NCI-H2107 treated with DMSO at 0.1 percent for 48 hours (cell line): ENCODE data around the gene SLC30A7.
"Not testable (repeated sequence)": the region's sequence is repeated elsewhere in the genome, so short reads cannot be mapped to it uniquely, and the experiment has no call there.

Source experiments
- DNase-seq: peaks from one replicate; lab custom pipeline; 2025; ENCODE audit not compliant: unreplicated experiment; lab: John Stamatoyannopoulos, UW

Gene SLC30A7

DNA sequence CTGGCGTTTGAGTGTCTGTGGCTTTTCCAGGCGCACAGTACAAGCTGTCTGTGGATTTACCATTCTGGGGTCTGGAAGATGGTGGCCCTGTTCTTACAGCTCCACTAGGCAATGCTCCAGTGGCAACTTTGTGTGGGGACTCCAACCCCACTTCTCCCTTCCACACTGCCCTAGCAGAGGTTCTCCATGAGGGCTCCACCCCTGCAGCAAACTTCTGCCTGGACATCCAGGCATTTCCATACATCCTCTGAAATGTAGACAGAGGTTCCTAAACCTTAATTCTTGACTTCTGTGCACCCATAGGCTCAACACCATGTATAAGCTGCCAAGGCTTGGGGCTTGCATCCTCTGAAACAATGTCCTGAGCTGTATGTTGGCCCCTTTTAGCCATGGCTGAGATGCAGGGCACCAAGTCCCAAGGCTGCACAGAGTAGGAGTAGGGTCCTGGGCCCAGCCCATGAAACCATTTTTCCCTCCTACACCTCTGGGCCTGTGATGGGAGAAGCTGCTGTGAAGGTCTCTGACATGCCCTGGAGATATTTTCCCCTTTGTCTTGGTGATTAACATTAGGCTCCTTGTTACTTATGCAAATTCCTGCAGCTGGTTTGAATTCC is 5.9 kb upstream of the SLC30A7 start:
- DNase-seq, result not testable (repeated sequence)

DNA sequence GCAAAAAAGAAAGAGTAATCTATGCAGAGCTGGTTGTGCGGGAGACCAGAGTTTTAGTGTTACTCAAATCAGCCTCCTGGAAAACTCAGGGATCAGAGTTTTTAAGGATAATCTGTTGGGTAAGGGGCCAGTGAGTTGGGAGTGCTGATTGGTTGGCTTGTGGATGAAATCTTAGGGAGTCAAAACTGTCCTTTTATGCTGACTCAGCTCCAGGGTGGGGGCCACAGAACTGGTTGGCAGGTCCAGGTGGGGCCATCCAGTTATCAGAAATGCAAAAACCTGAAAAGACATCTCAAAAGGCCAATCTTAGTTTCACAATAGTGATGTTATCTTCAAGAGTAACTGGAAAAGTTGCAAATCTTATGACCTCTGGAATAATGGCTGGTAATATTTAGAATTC is 4.5 kb upstream of the SLC30A7 start:
- DNase-seq, result no peak

DNA sequence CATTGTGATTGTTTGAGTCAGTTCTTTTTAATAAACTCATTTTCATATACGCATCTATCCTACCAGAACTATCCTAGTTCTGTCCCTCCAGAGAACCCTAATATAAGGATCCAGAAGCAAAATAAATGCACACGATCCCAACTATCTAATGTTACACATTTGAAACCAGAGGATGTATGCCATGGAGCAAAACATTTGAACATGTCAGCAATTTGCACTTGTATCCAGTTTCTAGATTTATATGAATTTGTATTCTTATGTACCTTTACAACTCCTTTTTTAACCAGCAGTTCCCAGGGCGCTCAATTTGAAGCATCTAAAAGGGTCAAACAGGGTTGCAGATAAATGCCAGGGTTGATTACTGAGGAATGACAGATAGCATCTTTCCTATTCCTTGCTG is 3.3 kb upstream of the SLC30A7 start:
- DNase-seq, result no peak

GRCh38 chr1:100893718-100894117 is 2.2 kb upstream of the SLC30A7 start:
- DNase-seq, result no peak

DNA sequence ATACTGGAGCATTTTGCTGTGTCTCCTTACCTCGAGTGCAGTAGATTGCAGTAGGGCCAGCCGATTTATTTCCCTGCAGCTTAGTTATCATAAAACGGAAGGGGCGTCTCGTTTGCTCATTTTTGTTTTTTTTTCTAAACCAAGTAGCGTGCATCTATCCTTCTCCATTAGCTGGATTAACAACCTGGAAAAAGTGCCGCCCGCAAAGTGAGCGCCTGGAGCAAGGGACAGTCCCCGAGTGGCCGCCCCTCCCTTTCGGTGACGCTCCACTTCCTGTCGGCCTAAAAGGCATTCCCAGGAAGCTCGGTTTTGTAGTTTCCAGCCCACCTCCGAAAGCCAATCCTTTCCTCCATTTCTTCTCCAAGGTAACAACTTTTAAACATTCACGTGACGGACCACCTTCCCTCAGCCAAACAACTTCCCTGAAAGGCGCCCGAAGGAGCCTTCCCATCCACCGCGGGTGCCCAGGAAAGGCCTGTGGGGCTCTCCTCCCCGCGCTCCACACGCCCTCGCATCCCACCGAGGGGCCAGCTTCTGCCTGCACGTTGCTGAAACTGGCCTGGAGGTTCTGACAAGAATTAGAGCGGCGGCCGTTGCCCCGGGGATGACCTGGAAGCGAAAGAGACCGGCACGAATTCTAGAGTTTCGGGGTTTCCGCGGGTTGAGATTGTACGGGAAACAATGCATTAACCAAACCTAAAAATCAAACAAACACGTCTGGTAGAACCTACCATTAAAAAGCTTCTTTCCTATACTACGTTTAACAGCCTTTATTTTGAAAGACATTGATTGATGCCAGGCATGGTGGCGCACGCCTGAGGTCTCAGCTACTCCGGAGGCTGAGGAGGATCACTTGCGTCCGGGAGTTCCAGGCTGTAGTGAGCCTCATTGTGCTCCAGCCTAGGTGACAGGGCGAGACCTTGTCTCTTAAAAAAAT is 1.0 kb upstream of the SLC30A7 start, which contains the start of gene EXTL2:
TSS of gene EXTL2 (minus strand) at position 240 of the 937 bp plus-strand sequence. CDS start 6,085 bp downstream, outside the sequence.
- peak; percentile 94 for DNase-seq

DNA sequence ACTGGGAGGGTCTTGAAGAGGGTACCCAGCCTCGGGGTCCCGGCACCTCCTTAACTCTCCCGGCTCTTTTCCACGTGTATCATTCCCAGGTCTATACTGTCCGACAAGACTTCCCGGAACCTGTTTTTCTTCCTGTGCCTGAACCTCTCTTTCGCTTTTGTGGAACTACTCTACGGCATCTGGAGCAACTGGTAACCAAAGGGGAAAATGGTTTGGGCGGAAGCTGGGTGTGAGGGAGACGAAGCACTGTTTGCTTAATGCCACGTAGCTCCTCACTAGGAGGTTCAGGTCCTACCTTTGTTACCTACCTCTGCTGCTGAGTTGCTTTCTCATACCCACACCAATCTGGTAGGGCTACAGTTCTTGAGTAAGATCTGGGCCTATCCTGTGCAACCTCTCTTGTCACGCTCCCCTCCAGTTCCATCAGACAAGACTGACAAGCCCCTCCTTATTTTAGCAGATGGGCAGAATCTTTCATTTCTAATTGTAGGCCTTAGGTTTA is 642 bp downstream of the SLC30A7 start:
- DNase-seq, result peak; percentile 66

- no peak for DNase-seq
These were observed 6.5 kb downstream of the SLC30A7 start for GRCh38 chr1:100902365-100902764.

DNA sequence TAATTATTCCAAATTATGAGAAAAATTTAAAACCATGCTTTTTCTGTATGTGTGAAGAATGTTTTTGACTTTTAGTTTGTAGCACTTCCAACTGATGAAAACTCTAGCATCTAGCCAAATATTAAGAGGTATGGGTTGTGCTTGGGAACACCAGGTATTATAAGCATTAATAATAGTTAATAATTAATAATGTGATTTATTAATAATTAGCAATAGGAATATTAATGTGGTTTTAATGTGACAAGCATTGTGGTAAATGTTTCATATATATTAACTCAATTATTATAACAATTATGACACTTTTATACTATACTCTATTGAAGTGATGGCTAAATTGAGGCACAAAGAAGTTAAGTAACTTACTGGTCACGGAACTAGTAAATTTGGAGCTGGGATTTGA is 7.9 kb downstream of the SLC30A7 start:
- DNase-seq, result no peak

DNA sequence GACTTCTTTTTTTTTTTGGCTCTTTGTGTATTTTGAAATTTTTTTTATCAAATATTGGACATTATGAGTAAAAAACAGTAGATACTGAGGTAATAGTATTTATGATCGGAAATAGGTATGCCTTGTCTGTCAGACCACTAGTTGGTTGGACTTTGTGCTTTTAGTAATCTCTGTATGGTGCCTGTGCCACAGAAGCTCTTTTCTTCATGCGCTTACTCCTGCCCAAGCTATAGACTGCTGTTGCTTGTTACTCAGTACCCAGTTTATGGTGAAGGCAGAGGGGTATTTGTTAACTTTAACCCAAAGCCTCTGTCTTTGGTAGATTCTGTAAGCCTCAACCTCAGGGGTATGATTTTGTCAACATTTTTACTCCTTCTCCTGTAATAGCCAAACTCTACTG is 8.6 kb downstream of the SLC30A7 start:
- DNase-seq, result no peak

GRCh38 chr1:100905181-100905580 is 9.3 kb downstream of the SLC30A7 start:
- DNase-seq, result no peak

DNA sequence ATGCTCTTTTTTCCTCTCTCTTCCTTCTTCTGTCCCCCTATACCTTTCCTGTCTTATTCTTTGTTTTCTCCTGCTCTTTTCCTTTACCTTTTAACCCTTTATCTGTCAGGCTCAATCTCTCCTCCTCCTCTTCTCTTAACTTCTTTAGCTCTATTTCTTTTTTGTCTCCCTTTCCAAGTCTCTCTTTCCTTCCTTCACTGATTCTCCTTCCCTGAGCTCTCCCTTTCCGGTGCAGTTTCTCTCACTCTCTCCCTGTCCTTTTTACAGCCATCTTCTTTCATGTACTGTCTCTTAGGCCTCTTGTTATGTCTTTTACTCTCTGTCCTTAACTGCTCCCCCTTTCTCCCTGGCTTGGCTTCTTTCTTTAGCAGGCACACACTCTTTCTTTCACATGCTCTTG is 12.0 kb downstream of the SLC30A7 start:
- no peak for DNase-seq

DNA sequence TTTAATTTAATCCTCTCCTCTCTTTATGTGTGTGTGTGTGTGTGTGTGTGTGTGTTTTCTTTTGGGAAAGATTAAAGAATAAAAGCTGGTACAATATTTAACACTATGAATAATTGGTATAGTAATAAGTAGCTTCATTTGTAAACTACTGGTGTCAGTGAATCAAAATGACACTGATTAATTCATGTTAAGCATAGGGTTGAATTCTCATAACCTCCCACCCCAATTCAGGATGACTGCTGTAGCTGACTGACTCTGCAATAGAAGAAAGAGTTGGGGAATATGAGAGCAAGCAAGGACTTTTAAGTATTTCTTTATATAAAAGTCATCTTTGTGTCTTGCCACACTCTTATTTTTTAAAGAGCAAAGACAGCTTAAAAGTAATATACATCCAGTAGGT is 13.1 kb downstream of the SLC30A7 start:
- DNase-seq, result no peak

GRCh38 chr1:100912019-100912418 is 16.1 kb downstream of the SLC30A7 start:
- no peak for DNase-seq

DNA sequence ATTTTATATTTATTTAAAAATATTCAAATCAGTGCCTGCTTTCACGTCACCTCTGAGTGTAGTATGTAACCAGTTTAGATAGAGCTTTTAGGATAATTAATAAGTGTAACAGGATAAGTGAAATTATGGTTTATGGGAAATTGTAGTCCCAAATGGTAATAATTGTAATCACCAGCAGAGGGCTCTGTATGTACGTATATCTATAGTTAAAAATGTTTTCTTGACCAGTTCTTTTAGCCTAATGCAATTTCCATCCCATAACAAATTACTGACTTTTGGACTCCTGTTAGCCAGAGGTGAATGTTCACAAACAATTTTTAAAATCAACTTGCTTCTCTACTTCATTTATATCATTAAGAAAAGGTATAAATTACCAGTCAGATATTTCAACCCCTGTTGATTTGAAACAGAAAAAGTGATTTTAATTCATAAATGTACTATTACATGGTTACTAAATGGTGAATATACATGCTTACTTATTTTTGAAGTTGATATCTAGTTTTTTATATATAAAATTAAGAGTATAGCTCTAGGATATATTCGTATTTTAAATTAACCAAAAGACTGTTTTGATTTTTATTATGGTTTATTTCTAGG is 25.3 kb downstream of the SLC30A7 start:
- peak; percentile 65 for DNase-seq

DNA sequence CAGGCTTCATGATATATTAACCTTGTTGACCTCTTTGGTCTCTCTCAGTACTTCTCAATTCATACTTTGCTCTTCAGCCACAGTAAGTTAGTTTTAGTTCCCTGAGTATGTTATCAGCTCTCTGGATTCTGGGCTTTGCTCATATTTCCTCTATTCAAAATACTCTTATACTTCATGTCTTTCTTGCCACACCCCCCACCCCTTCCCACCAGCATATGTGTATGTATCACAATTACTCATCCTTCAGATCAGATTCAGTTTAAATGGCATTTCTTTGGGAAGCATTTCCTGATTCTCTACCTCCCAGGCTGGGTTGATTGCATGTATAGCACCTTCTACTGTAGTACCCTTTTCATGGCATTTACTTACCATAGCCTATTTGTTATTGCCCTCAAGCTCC is 28.3 kb downstream of the SLC30A7 start:
- no peak for DNase-seq

GRCh38 chr1:100924991-100925390 is 29.1 kb downstream of the SLC30A7 start:
- no peak for DNase-seq

- DNase-seq, result no peak
These were observed 30.4 kb downstream of the SLC30A7 start for GRCh38 chr1:100926240-100926639.

DNA sequence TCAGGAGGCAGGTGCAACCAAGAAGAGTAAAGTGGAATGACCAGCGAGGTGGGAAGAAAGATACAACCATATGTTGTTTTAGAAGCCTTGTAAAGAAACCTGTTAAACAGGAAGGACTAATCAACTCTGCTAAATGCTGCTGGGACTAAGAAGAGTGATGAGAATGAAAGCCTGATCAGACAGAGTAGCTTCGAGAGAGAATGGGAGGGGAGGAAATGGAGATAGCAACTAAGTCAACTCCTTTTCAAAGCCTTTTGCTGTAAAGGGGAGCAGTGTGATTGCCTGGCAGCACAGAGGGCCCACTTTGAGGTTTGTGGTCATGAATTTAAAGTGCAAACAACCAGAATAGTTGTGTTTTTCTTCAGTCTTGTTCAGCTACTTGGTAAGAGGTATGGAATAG is 31.4 kb downstream of the SLC30A7 start:
- no peak for DNase-seq

DNA sequence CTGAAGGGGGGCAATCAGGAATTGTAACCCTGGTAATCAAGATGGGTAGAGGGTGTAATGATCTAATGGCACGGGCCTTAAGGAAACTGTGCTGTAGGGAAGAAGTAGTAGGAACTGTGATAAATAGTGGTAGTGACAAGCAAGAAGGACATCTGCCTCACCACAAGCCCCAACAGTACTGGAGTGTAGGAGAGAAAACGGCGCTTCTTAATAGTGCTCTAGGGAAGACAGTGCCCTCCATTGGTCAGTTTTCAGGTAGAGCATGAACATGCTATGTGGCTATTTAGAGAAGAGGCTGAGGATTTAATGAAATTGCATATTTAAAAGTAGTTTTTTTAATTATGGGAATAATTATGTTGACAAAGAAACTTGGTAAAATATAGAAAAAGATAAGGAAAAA is 32.2 kb downstream of the SLC30A7 start:
- DNase-seq, result no peak

DNA sequence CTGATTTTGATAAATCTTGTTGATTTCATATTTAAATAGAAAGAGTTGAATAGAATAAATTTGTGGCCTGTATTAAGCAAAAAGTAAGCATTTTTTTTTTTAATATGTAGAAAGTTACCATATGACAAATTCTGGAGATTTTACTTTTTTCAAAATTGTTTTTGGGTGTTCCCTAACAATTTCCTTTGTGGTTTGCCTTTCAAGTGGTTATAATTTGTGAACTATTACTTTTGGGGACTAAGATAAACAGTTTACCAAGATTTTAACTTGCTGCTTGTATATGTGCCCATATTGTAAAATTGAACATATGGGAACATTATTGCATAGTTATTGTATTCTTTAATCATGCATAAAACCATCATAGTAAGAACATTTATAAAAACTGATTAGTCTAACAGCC is 34.6 kb downstream of the SLC30A7 start:
- no peak for DNase-seq

DNA sequence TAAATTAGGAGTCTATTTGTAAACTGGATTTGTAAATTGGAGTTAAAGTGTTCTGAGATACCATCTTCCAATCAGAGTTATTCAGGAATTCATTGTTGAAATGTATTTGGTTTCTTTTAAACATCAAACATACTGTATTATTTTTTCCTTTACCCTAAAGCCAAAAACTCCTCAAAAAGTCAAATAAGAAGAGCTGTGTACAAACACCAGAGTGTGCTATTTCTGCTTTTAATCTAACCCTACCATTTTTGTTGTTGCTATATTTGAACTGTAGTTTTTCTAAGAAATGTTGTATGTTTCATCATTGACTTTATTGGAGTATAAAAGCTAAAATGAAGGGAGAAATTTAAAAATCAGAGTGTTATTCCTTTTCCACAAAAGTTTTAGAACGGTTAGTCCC is 35.8 kb downstream of the SLC30A7 start:
- no peak for DNase-seq

DNA sequence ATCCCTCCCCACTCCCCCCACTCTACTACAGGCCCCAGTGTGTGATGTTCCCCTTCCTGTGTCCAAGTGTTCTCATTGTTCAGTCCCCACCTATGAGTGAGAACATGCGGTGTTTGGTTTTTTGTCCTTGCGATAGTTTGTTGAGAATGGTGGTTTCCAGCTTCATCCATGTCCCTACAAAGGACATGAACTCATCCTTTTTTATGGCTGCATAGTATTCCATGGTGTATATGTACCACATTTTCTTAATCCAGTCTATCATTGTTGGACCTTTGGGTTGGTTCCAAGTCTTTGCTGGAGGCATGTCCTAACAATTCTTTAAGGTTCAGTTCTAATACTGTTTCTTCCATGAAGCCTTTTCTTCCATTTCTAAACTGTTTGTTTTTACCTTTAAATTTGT is 37.7 kb downstream of the SLC30A7 start:
- DNase-seq, result not testable (repeated sequence)
